8988T (cell line): Measurements from ENCODE around the gene EBF3.

Experiments used
- DNase-seq: peaks from one replicate; pipeline ENCODE4 v3.0.0; 2011

Gene EBF3

GRCh38 chr10:129971381-129972144 is 7.5 kb upstream of the EBF3 start:
- DNase-seq, result no peak

GRCh38 chr10:129970465-129971364 is 6.6 kb upstream of the EBF3 start:
- no peak for DNase-seq

- no peak for DNase-seq
Observed at GRCh38 chr10:129969911-129970464, 5.9 kb upstream of the EBF3 start.

- no peak for DNase-seq
Observed at GRCh38 chr10:129969184-129969910, 5.3 kb upstream of the EBF3 start.

GRCh38 chr10:129968853-129969183 is 4.7 kb upstream of the EBF3 start:
- no peak for DNase-seq

GRCh38 chr10:129968020-129968852 is 4.2 kb upstream of the EBF3 start:
- no peak for DNase-seq

GRCh38 chr10:129967579-129968019 is 3.5 kb upstream of the EBF3 start:
- DNase-seq, result no peak

- no peak for DNase-seq
Observed at GRCh38 chr10:129966889-129967578, 3.0 kb upstream of the EBF3 start.

- DNase-seq, result no peak
Observed at GRCh38 chr10:129966370-129966888, 2.4 kb upstream of the EBF3 start.

- DNase-seq, result no peak
Observed at GRCh38 chr10:129965959-129966358, 1.9 kb upstream of the EBF3 start.

GRCh38 chr10:129965425-129965808 is 1.3 kb upstream of the EBF3 start:
- DNase-seq, result no peak

GRCh38 chr10:129964611-129965424 is 744 bp upstream of the EBF3 start:
- DNase-seq, result no peak

- no peak for DNase-seq
Observed at GRCh38 chr10:129962872-129963640, 1.0 kb downstream of the EBF3 start.

- DNase-seq, result no peak
Observed at GRCh38 chr10:129962031-129962871, 1.8 kb downstream of the EBF3 start.

GRCh38 chr10:129961157-129961701 is 2.8 kb downstream of the EBF3 start:
- no peak for DNase-seq

GRCh38 chr10:129960481-129961156 is 3.5 kb downstream of the EBF3 start:
- no peak for DNase-seq
